ENCODE results near the gene EXOC4. TPM values are rescaled to one million over a fixed set of nuclear protein-coding genes. Genes with fewer than 3 reads are reported as not detected.

Gene EXOC4
- total RNA-seq, 2 donors from 2014 or later: 48.9 to 102 TPM

- intact Hi-C loops (cut with DNase I): no loop called here
- 99% methylated on average over 4 of the region's 4 CpGs for WGBS
Measured at GRCh38 chr7:133950855-133951254, 698.0 kb downstream of the EXOC4 start.

GRCh38 chr7:133955208-133955607 is 702.3 kb downstream of the EXOC4 start:
- 91% methylated on average over 2 of the region's 2 CpGs for WGBS
- intact Hi-C loops (cut with DNase I): no loop called here
- no peak for DNase-seq (ENCODE audit: low spot score)

More at GRCh38 chr7:133950855-133951254, 698.0 kb downstream of the EXOC4 start:
- Histone ChIP-seq H3K27ac (no peak overlapping the region), H3K9me3 (no peaks in the 10 kb centered on the region), H3K27me3 (replicated peaks; ENCODE audit: insufficient read depth) (no peaks in the 10 kb centered on the region), H3K4me1 (replicated peaks) (no peaks in the 10 kb centered on the region), H3K36me3 (no peaks in the 10 kb centered on the region), H3K4me3 (no peak overlapping the region)
- no peak for TF ChIP-seq POLR2AphosphoS5 (IDR thresholded peaks at IDR 0.05)
- TF ChIP-seq POLR2A (IDR thresholded peaks at IDR 0.05): no peak
- no peak for TF ChIP-seq CTCF (IDR thresholded peaks at IDR 0.05)
- no peak for DNase-seq (ENCODE audit: low spot score)

GRCh38 chr7:133957845-133958244 is 705.0 kb downstream of the EXOC4 start:
- no peak for TF ChIP-seq POLR2A (IDR thresholded peaks at IDR 0.05)
- no peak for TF ChIP-seq CTCF (IDR thresholded peaks at IDR 0.05)
- TF ChIP-seq POLR2AphosphoS5 (IDR thresholded peaks at IDR 0.05): no peak
- no peaks in the 10 kb centered on the region for H3K36me3 ChIP-seq
- no peak overlapping the region for H3K27ac ChIP-seq
- H3K9me3 ChIP-seq: no peaks in the 10 kb centered on the region
- intact Hi-C loops (cut with DNase I): no loop called here
- DNase-seq (ENCODE audit: low spot score): no peak
- no peak overlapping the region for H3K4me3 ChIP-seq
- H3K27me3 ChIP-seq (replicated peaks; ENCODE audit: insufficient read depth): no peaks in the 10 kb centered on the region
- 60% methylated on average over 2 of the region's 2 CpGs for WGBS
- no peaks in the 10 kb centered on the region for H3K4me1 ChIP-seq (replicated peaks)

More at GRCh38 chr7:133955208-133955607, 702.3 kb downstream of the EXOC4 start:
- TF ChIP-seq POLR2AphosphoS5 (IDR thresholded peaks at IDR 0.05) (no peak), CTCF (IDR thresholded peaks at IDR 0.05) (no peak), POLR2A (IDR thresholded peaks at IDR 0.05) (no peak)
- no peak overlapping the region for H3K27ac ChIP-seq
- H3K4me1 ChIP-seq (replicated peaks): no peaks in the 10 kb centered on the region
- no peaks in the 10 kb centered on the region for H3K9me3 ChIP-seq
- no peak overlapping the region for H3K4me3 ChIP-seq
- no peaks in the 10 kb centered on the region for H3K27me3 ChIP-seq (replicated peaks; ENCODE audit: insufficient read depth)
- H3K36me3 ChIP-seq: no peaks in the 10 kb centered on the region

GRCh38 chr7:133958822-133959221 is 705.9 kb downstream of the EXOC4 start:
- TF ChIP-seq CTCF (IDR thresholded peaks at IDR 0.05) (no peak), POLR2AphosphoS5 (IDR thresholded peaks at IDR 0.05) (no peak), POLR2A (IDR thresholded peaks at IDR 0.05) (no peak)
- no peak for DNase-seq (ENCODE audit: low spot score)
- Histone ChIP-seq H3K4me3 (no peak overlapping the region), H3K9me3 (no peaks in the 10 kb centered on the region), H3K4me1 (replicated peaks) (no peaks in the 10 kb centered on the region), H3K27me3 (replicated peaks; ENCODE audit: insufficient read depth) (no peaks in the 10 kb centered on the region), H3K27ac (no peak overlapping the region), H3K36me3 (no peaks in the 10 kb centered on the region)
- WGBS: 82% methylated on average over 1 of the region's 1 CpG
- intact Hi-C loops (cut with DNase I): no loop called here

- DNase-seq (ENCODE audit: low spot score): no peak
- Histone ChIP-seq H3K4me3 (no peak overlapping the region), H3K36me3 (no peaks in the 10 kb centered on the region), H3K9me3 (no peaks in the 10 kb centered on the region), H3K4me1 (replicated peaks) (no peaks in the 10 kb centered on the region), H3K27me3 (replicated peaks; ENCODE audit: insufficient read depth) (no peaks in the 10 kb centered on the region), H3K27ac (no peak overlapping the region)
- WGBS: 94% methylated on average over 2 of the region's 2 CpGs
- intact Hi-C loops (cut with DNase I): no loop called here
- TF ChIP-seq CTCF (IDR thresholded peaks at IDR 0.05) (no peak), POLR2A (IDR thresholded peaks at IDR 0.05) (no peak), POLR2AphosphoS5 (IDR thresholded peaks at IDR 0.05) (no peak)
Measured at GRCh38 chr7:133959505-133959904, 706.6 kb downstream of the EXOC4 start.
